H9 (cell line): ENCODE data around the gene NELFCD. TPM values are rescaled to one million over a fixed set of nuclear protein-coding genes. Genes with fewer than 3 reads are reported as not detected.

Experiments used
- DNase-seq: peaks from one replicate; pipeline ENCODE4 v3.0.0-alpha.2; 2017
- H2AFZ ChIP-seq: one replicate; pipeline ENCODE4 v1.6.1; 2013; ENCODE audit warnings: mild to moderate bottlenecking, low read length, control low read depth, moderate library complexity
- H2AK5ac ChIP-seq: 2 replicates; pipeline ENCODE4 v1.6.1; 2013; ENCODE audit warnings: low read length, control low read depth, mixed read lengths; ENCODE audit not compliant: insufficient read length
- H2BK120ac ChIP-seq: one replicate; pipeline ENCODE4 v1.6.1; 2013; ENCODE audit warnings: low read depth, mild to moderate bottlenecking, low read length, control low read depth, inconsistent platforms; ENCODE audit not compliant: poor library complexity, severe bottlenecking
- H2BK12ac ChIP-seq: 2 replicates; pipeline ENCODE4 v1.6.1; 2013; ENCODE audit warnings: low read length, control low read depth, mixed read lengths, low read depth; ENCODE audit not compliant: insufficient read length
- H2BK15ac ChIP-seq: 2 replicates; pipeline ENCODE4 v1.6.1; 2013; ENCODE audit warnings: low read depth, low read length, control low read depth
- H2BK20ac ChIP-seq: one replicate; pipeline ENCODE4 v1.6.1; 2013; ENCODE audit warnings: low read depth, mild to moderate bottlenecking, low read length, control low read depth, inconsistent platforms; ENCODE audit not compliant: poor library complexity, severe bottlenecking
- H2BK5ac ChIP-seq: 2 replicates; pipeline ENCODE4 v1.6.1; 2013; ENCODE audit warnings: low read length, control low read depth, mixed read lengths; ENCODE audit not compliant: insufficient read length
- H3K14ac ChIP-seq: 2 replicates; pipeline ENCODE4 v1.6.1; 2013; ENCODE audit warnings: low read length, control low read depth; ENCODE audit not compliant: insufficient read depth
- H3K18ac ChIP-seq: 2 replicates; pipeline ENCODE4 v1.6.1; 2013; ENCODE audit warnings: low read depth, mild to moderate bottlenecking, mixed read lengths, low read length, control low read depth; ENCODE audit not compliant: insufficient read length
- H3K23ac ChIP-seq: 2 replicates; pipeline ENCODE4 v1.6.1; 2013; ENCODE audit warnings: low read length, control low read depth, mixed read lengths, low read depth; ENCODE audit not compliant: insufficient read length
- H3K23me2 ChIP-seq: 2 replicates; pipeline ENCODE4 v1.6.1; 2013; ENCODE audit warnings: low read depth, mild to moderate bottlenecking, mixed read lengths, low read length, control low read depth; ENCODE audit not compliant: insufficient read length, poor library complexity, severe bottlenecking
- H3K27ac ChIP-seq: 2 replicates; pipeline ENCODE4 v1.5.1; 2013; ENCODE audit warnings: low read length, control low read depth, mixed read lengths, low read depth; ENCODE audit not compliant: insufficient read length
- H3K27me3 ChIP-seq: 2 replicates; pipeline ENCODE4 v1.6.1; 2013; ENCODE audit warnings: low read length, control low read depth, inconsistent platforms; ENCODE audit not compliant: insufficient read depth
- H3K4ac ChIP-seq: 2 replicates; pipeline ENCODE4 v1.6.1; 2013; ENCODE audit warnings: low read depth, mild to moderate bottlenecking, control low read depth, inconsistent platforms, low read length, moderate library complexity
- H3K4me1 ChIP-seq: 2 replicates; pipeline ENCODE4 v1.6.1; 2013; ENCODE audit warnings: low read length, control low read depth, inconsistent platforms; ENCODE audit not compliant: insufficient read depth
- H3K4me2 ChIP-seq: 2 replicates; pipeline ENCODE4 v1.6.1; 2013; ENCODE audit warnings: low read length, control low read depth, mixed read lengths; ENCODE audit not compliant: insufficient read length, insufficient read depth
- H3K56ac ChIP-seq: 2 replicates; pipeline ENCODE4 v1.6.1; 2013; ENCODE audit warnings: low read depth, mild to moderate bottlenecking, mixed read lengths, low read length, control low read depth; ENCODE audit not compliant: insufficient read length
- H3K79me1 ChIP-seq: 2 replicates; pipeline ENCODE4 v1.6.1; 2013; ENCODE audit warnings: low read depth, mild to moderate bottlenecking, moderate library complexity, low read length, control low read depth, inconsistent platforms; ENCODE audit not compliant: insufficient read depth, poor library complexity, severe bottlenecking
- H3K79me2 ChIP-seq: 2 replicates; pipeline ENCODE4 v1.6.1; 2013; ENCODE audit warnings: low read length, control low read depth, inconsistent platforms; ENCODE audit not compliant: insufficient read depth
- H3K9ac ChIP-seq: 2 replicates; pipeline ENCODE4 v1.6.1; 2013; ENCODE audit warnings: low read length, control low read depth, mixed read lengths; ENCODE audit not compliant: insufficient read length; ENCODE audit errors: extremely low read depth
- H3K9me3 ChIP-seq: one replicate; pipeline ENCODE4 v1.6.1; 2013; ENCODE audit warnings: low read depth, low read length, inconsistent platforms; ENCODE audit not compliant: control insufficient read depth
- H3T11ph ChIP-seq: one replicate; pipeline ENCODE4 v1.6.1; 2013; ENCODE audit warnings: mild to moderate bottlenecking, low read length, control low read depth, inconsistent platforms
- H4K20me1 ChIP-seq: one replicate; pipeline ENCODE4 v1.6.1; 2013; ENCODE audit not compliant: control insufficient read depth, insufficient read length, insufficient read depth
- H4K5ac ChIP-seq: 2 replicates; pipeline ENCODE4 v1.6.1; 2013; ENCODE audit warnings: low read depth, mild to moderate bottlenecking, mixed read lengths, low read length, control low read depth; ENCODE audit not compliant: insufficient read length
- H4K8ac ChIP-seq: replicated peaks from 2 replicates; pipeline ENCODE4 v1.6.1; 2013; ENCODE audit warnings: low read length, control low read depth, mixed read lengths, low read depth; ENCODE audit not compliant: insufficient read length
- H4K91ac ChIP-seq: 2 replicates; pipeline ENCODE4 v1.6.1; 2013; ENCODE audit warnings: low read depth, mild to moderate bottlenecking, moderate library complexity, mixed read lengths, low read length, control low read depth; ENCODE audit not compliant: insufficient read length
- H3K27ac Mint-ChIP-seq, 3 experiments: 2 replicates in 2 of 3; 3 replicates in 1 of 3; pipeline ENCODE4 v1.8.0; 2020 to 2021; ENCODE audit warnings: mixed read lengths in 3 of 3, mild to moderate bottlenecking in 1 of 3, moderate library complexity in 1 of 3
- H3K27me3 Mint-ChIP-seq: 2 replicates; pipeline ENCODE4 v1.8.0; 2021; ENCODE audit warnings: low read depth, mild to moderate bottlenecking, moderate library complexity, mixed read lengths
- H3K36me3 Mint-ChIP-seq, 3 experiments: 2 replicates in 2 of 3; 3 replicates in 1 of 3; pipeline ENCODE4 v1.8.0; 2020 to 2021; ENCODE audit warnings: low read depth in 3 of 3, mixed read lengths in 3 of 3; ENCODE audit not compliant: insufficient read depth in 1 of 3
- H3K4me1 Mint-ChIP-seq, 2 experiments: 2 replicates each; pipeline ENCODE4 v1.8.0; 2020; ENCODE audit warnings: mixed read lengths in 2 of 2
- H3K4me3 Mint-ChIP-seq, 2 experiments: 2 replicates in 1 of 2; 3 replicates in 1 of 2; pipeline ENCODE4 v1.8.0; 2020 to 2021; ENCODE audit warnings: mild to moderate bottlenecking in 2 of 2, mixed read lengths in 2 of 2, moderate library complexity in 1 of 2
- H3K9me3 Mint-ChIP-seq, 2 experiments: 2 replicates in 1 of 2; 3 replicates in 1 of 2; pipeline ENCODE4 v1.8.0; 2020; ENCODE audit warnings: mild to moderate bottlenecking in 2 of 2, mixed read lengths in 2 of 2, moderate library complexity in 1 of 2
- WGBS: extraction: QIAGEN DNeasy Blood & Tissue Kit; methylation state at CpG from one replicate; pipeline ENCODE4 v1.1.7; 2013; ENCODE audit warnings: missing lambda C conversion rate, low lambda C conversion rate, mixed read lengths; ENCODE audit not compliant: insufficient read length; ENCODE audit errors: extremely low coverage; 5-methylcytosine and 5-hydroxymethylcytosine counted together
- total RNA-seq: library from RNA; stranded (reverse); gene quantifications from 2 replicates; pipeline ENCODE4 v1.2.1, GENCODE V29; 2021
- TF ChIP-seq, protein P1 (sequence below): fragments of 200-600 bp; sonication (generic); conservative IDR thresholded peaks from 3 replicates; pipeline ENCODE4 v1.8.0; 2021; ENCODE audit warnings: antibody characterized with exemption, mild to moderate bottlenecking

Gene NELFCD
- total RNA-seq, 1 experiment from 2014 or later, result 57.8 TPM

DNA sequence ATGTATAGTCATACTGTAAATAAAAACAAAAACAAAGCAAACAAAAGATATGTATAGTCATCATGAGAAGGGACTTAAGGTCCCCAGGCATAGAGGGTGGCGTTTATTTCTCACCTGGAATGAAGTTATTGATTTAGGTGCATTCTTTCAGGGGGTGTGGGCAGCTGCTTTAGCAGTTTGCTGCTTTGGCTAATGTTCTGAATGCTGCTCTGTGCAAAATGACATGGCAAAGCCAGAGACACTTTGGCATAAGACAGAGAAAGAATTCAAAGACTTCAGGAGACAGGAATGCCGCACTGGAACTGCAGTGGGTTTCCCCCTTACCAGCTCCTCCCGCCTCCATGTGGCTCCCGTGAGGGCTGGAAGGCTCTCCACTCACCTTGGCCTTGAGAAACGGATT lies 36.4 kb upstream of the NELFCD start:
- Histone ChIP-seq H2BK120ac (no peak overlapping the region), H2BK5ac (no peak overlapping the region), H3K4me2 (no peak overlapping the region), H4K5ac (no peak overlapping the region), H2AFZ (no peak overlapping the region), H2BK12ac (no peak overlapping the region), H3K79me1 (no peaks in the 10 kb centered on the region), H3K4me1 (no peaks in the 10 kb centered on the region), H2BK15ac (no peak overlapping the region), H2AK5ac (no peak overlapping the region), H3K9me3 (no peaks in the 10 kb centered on the region), H3T11ph (no peak overlapping the region), H4K20me1 (no peaks in the 10 kb centered on the region), H4K8ac (no peak overlapping the region), H3K9ac (no peak overlapping the region), H4K91ac (no peak overlapping the region), H3K23me2 (no peaks in the 10 kb centered on the region), H3K27me3 (no peaks in the 10 kb centered on the region), H3K27ac (no peak overlapping the region), H3K18ac (no peak overlapping the region), H3K56ac (no peak overlapping the region), H3K4ac (no peak overlapping the region), H3K79me2 (no peaks in the 10 kb centered on the region), H3K23ac (no peak overlapping the region), H3K14ac (0 out of 2 replicates have a peak overlapping the region, but pooled peaks have one; percentile 60), H2BK20ac (no peak overlapping the region)
- TF ChIP-seq, protein P1, sequence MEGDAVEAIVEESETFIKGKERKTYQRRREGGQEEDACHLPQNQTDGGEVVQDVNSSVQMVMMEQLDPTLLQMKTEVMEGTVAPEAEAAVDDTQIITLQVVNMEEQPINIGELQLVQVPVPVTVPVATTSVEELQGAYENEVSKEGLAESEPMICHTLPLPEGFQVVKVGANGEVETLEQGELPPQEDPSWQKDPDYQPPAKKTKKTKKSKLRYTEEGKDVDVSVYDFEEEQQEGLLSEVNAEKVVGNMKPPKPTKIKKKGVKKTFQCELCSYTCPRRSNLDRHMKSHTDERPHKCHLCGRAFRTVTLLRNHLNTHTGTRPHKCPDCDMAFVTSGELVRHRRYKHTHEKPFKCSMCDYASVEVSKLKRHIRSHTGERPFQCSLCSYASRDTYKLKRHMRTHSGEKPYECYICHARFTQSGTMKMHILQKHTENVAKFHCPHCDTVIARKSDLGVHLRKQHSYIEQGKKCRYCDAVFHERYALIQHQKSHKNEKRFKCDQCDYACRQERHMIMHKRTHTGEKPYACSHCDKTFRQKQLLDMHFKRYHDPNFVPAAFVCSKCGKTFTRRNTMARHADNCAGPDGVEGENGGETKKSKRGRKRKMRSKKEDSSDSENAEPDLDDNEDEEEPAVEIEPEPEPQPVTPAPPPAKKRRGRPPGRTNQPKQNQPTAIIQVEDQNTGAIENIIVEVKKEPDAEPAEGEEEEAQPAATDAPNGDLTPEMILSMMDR, result no peak
- Mint-ChIP-seq H3K4me1 (no peaks in the 10 kb centered on the region; a peak in 1 of 4 replicates), H3K27me3 (peaks cover 3% of the 10 kb centered on the region; the same call in 1 of the 2 replicates), H3K9me3 (no peaks in the 10 kb centered on the region), H3K27ac (no peak overlapping the region), H3K36me3 (no peaks in the 10 kb centered on the region), H3K4me3 (no peak overlapping the region; a peak in 1 of 5 replicates)
- WGBS, result no CpG with 5 or more reads among the region's 5 CpGs
- DNase-seq, result no peak
